GM20000 (cell line): ENCODE data around the gene RIN1.

Source experiments
- DNase-seq: peaks from one replicate; pipeline ENCODE4 v3.0.0; 2012; ENCODE audit warnings: low spot score
- CTCF ChIP-seq: IDR thresholded peaks from 2 replicates; pipeline ENCODE4 v1.5.1; 2012; ENCODE audit warnings: mild to moderate bottlenecking, control low read depth; ENCODE audit errors: extremely low read depth, missing control alignments

The RIN1 gene

GRCh38 chr11:66347425-66348276, 11.4 kb upstream of the RIN1 start, which contains the start of gene B4GAT1:
Gene B4GAT1, minus strand, starts transcription at chr11:66347629. Its CDS starts 84 bp downstream, at chr11:66347545.
- peak; percentile 90 for DNase-seq
- TF ChIP-seq CTCF, result no peak

DNA sequence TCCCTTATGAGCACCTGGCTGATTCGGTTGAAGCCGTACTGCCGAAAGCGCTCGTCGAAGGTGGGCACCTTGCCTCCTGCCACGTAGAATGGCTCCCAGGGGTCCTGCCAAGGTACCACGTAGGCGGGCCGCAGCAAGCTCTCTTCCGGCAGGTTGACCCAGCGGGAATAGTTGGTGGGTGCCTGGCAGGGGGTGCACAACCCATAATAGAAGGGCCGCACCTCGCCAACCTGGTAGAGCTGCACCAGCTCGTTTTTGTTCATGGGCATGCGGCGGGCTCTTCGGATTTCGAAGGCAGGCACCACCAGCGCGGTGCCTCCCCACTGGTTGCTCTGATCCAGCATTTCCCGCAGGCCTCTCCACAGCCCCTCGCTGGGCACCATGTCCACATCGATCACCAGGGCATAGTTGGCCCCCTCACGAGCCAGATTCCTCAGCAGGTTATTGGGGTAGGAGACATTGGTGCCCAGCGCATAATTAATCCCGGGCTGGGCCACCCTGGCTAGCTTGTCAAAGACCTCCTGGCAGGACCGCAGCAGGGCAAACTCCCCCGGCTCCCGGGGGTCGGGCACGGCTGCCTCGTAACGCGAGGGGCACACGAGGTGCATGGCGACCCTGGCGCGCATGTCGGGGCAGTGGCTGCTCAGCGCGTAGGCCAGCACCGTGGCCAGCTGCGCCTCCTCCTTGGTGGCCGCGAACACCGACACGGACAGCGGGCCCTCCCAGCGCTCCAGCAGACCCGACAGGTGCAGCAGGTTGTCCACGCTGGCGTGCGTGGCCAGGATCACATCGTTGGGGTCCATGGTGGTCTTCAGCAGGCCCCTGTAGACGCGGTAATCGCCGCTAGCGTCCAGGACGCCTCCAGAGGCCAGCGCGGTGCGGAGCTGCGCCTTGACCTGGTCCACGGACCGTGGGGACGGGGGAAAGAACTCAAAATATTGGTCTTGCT, 10.5 kb upstream of the RIN1 start:
- no peak for TF ChIP-seq CTCF
- no peak for DNase-seq

- no peak for TF ChIP-seq CTCF
- no peak for DNase-seq
Observed at GRCh38 chr11:66345316-66345649, 9.0 kb upstream of the RIN1 start.

GRCh38 chr11:66344550-66345315, 8.5 kb upstream of the RIN1 start, which contains the start of gene BRMS1:
Gene BRMS1, minus strand, starts transcription at chr11:66345104. Its CDS starts 2,870 bp downstream, at chr11:66342234.
- no peak for TF ChIP-seq CTCF
- peak; percentile 96 for DNase-seq

DNA sequence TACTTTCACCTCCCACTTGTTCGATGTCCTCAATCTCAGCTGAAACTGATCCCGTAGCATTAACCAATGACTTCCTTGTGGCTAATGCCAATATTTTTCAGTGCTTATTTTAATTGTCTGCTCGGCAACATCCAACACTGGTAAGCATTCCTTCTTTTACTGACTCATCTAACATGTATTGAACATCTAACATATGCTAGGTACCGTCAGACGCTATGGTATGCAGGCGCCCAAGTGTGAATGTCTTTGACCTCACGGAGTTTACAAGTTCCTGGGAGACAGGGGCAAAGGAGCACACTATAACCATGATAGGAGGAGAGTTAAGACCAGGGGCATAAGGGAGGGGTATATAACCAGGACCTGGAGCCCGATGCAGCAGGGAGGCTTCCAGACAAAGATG, 6.9 kb upstream of the RIN1 start:
- no peak for DNase-seq
- no peak for TF ChIP-seq CTCF

GRCh38 chr11:66341502-66342126, 5.4 kb upstream of the RIN1 start:
- no peak for TF ChIP-seq CTCF
- no peak for DNase-seq
